ENCODE measurements around the gene ITSN2.

ITSN2 gene

GRCh38 chr2:24354395-24354794 is 5.9 kb downstream of the ITSN2 start:
- TF ChIP-seq CTCF (IDR thresholded peaks at IDR 0.05; ENCODE audit: low read depth, low read length, missing control alignments): no peak
- H3K4me3 ChIP-seq (replicated peaks; ENCODE audit: low read depth, low read length): no peak overlapping the region
- no peak for DNase-seq (ENCODE audit: extremely low read depth, low read depth)

GRCh38 chr2:24353973-24354372 is 6.4 kb downstream of the ITSN2 start:
- no peak for DNase-seq (ENCODE audit: extremely low read depth, low read depth)
- no peak overlapping the region for H3K4me3 ChIP-seq (replicated peaks; ENCODE audit: low read depth, low read length)
- no peak for TF ChIP-seq CTCF (IDR thresholded peaks at IDR 0.05; ENCODE audit: low read depth, low read length, missing control alignments)

- no peak overlapping the region for H3K4me3 ChIP-seq (replicated peaks; ENCODE audit: low read depth, low read length)
- no peak for TF ChIP-seq CTCF (IDR thresholded peaks at IDR 0.05; ENCODE audit: low read depth, low read length, missing control alignments)
- no peak for DNase-seq (ENCODE audit: extremely low read depth, low read depth)
These were observed 7.0 kb downstream of the ITSN2 start for GRCh38 chr2:24353364-24353763.

GRCh38 chr2:24352664-24353063 is 7.7 kb downstream of the ITSN2 start:
- TF ChIP-seq CTCF (IDR thresholded peaks at IDR 0.05; ENCODE audit: low read depth, low read length, missing control alignments): no peak
- no peak for DNase-seq (ENCODE audit: extremely low read depth, low read depth)

GRCh38 chr2:24351981-24352380 is 8.4 kb downstream of the ITSN2 start:
- TF ChIP-seq CTCF (IDR thresholded peaks at IDR 0.05; ENCODE audit: low read depth, low read length, missing control alignments): no peak
- DNase-seq (ENCODE audit: extremely low read depth, low read depth): no peak
- H3K4me3 ChIP-seq (replicated peaks; ENCODE audit: low read depth, low read length): no peak overlapping the region

More at GRCh38 chr2:24352664-24353063, 7.7 kb downstream of the ITSN2 start:
- H3K4me3 ChIP-seq (replicated peaks; ENCODE audit: low read depth, low read length): no peak overlapping the region

- no peak overlapping the region for H3K4me3 ChIP-seq (replicated peaks; ENCODE audit: low read depth, low read length)
- no peak for TF ChIP-seq CTCF (IDR thresholded peaks at IDR 0.05; ENCODE audit: low read depth, low read length, missing control alignments)
- no peak for DNase-seq (ENCODE audit: extremely low read depth, low read depth)
These were observed 8.8 kb downstream of the ITSN2 start for GRCh38 chr2:24351627-24351938.

GRCh38 chr2:24350826-24351626 is 9.3 kb downstream of the ITSN2 start:
- no peak for TF ChIP-seq CTCF (IDR thresholded peaks at IDR 0.05; ENCODE audit: low read depth, low read length, missing control alignments)
- no peak for DNase-seq (ENCODE audit: extremely low read depth, low read depth)
- H3K4me3 ChIP-seq (replicated peaks; ENCODE audit: low read depth, low read length): no peak overlapping the region

All from HFF-Myc (cell line).